ENCODE data around the gene TRPM3.

GRCh38 chr9:71168418-71168817, 47.0 kb upstream of the TRPM3 start:
- no peak for TF ChIP-seq EZH2 (IDR thresholded peaks at IDR 0.05)
- TF ChIP-seq FOXP2 (optimal IDR thresholded peaks at IDR 0.05; ENCODE audit: control extremely low read depth, extremely low read length, insufficient read depth) = no peak
- no peak for TF ChIP-seq POLR2AphosphoS5 (IDR thresholded peaks at IDR 0.05; ENCODE audit: borderline replicate concordance, low read depth, low read length)
